ENCODE results near the gene NFASC.

GRCh38 chr1:205015241-205015640 is 144.6 kb downstream of the NFASC start:
- no peak for TF ChIP-seq CTCF (IDR thresholded peaks at IDR 0.05)
- TF ChIP-seq POLR2A (IDR thresholded peaks at IDR 0.05), result no peak
